HG03280 (cell line): ENCODE measurements around the gene PSMG4.

Experiments used
- ATAC-seq: cut with Tn5 transposase; IDR thresholded peaks from one replicate; pipeline ENCODE4 v1.9.1; 2021; ENCODE audit warnings: mild to moderate bottlenecking, moderate library complexity; ENCODE audit not compliant: unreplicated experiment

The PSMG4 gene

DNA sequence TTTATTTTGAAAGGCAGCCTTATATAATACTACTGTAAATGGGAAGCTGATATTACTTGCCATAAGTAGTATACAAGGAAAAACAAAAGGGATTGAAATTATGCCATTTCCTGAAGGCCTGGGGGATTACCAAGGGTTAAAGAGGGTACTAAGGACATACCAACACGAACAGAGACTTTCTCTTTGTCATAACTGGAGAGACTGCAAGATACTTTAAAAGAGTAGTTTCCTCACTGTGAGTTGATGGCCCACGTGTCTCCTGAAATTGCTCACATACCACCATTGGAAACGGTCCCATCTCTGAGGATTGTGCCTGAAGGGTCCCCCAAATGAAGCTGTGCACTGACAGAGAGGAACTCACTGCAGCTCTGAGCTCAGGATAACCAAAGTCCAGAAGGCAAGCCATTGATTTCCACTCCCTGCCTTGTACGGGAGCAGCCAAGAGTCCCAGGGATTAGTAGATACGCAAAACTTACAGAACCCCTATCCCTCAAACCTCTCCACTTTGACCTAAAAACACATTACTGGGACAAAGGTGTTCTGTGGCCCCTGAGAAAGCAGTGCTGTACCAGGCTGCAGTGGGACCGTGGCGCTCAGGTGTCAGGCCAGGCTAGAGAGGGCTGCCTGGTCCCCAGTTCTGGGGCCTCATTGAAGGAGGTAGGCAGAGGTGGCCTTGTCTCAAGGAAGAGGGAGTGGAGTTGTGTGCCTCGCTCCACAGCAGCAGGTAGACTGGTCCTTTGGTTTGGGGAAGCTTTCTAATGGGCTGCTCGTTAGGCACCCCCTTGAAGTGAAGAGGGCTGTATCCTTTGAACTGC, 15.2 kb downstream of the PSMG4 start:
- ATAC-seq = no peak

DNA sequence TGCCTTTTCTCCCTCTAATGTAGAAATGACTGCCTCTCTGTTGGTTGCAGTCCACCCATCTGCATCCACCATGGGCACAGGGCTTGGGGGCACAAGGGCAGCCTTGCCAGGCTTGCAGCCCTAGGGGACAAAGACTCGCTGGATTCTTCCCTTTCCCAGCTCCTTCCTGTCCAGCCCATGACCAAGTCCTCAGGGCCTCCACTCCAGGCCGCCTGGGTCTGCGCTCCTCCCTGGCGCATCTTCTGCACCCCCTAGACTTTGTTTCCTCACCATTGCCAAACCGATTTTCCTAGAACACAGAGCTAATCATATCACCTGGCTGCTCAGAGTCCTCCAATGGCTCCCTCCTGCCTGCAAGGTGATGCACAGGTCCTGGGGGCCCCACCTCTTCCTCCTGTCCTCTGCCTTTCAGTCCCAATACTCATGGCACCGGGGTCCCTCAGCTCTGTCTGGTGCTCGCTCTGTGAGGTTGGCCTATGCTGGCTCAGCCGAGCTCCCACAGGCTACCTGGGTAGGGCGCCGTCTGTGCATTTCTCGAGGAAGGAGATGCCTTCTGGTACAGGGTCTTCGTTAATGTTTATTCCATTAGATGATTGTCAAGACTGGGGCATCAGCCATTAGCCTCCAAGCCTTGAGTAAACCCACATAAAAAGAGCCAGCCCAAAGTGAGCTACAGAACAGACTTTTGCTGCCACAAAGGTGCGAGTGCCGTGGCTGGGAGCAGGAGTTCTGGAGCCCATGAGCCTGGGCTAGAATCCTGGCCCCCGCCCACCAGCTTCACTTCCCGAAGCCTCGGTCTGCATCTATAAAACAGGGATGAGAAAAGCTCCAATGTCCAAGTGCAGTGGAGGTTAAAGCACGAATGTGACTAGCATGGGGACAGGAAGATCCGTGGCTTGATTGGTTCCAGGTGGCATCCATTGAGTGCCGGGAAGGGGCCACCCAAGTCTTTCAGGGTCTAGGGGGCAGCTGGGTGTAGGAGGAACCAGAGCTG, 17.7 kb downstream of the PSMG4 start:
- ATAC-seq = no peak

- no peak for ATAC-seq
Observed at GRCh38 chr6:3277251-3277650, 18.5 kb downstream of the PSMG4 start.

DNA sequence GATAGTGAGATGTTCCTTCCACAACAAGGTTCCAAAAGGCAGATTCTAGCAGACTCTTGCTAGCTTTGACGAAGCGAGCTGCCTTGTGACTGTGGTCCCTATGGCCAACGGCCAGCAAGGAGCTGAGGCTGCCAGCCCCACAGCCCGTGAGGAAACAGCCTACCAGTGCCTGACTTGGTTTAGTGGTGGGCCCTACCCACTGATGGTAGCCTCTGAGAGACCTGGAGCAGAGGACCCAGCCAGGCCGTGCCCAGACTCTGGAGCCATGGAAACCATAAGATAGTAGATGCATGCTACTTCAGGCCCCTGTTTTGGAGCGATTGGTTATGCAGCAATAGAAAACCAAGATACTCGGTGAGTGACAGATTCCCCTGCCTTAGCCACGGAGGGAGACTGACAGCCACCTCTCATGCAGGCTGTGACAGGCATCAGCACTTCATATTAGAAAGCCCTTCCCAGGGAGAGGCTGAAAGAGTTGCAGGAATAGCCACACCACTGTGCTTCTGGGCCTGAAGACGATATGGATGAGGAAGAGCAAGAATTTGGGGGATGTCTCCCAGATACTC, 19.2 kb downstream of the PSMG4 start:
- ATAC-seq = no peak

GRCh38 chr6:3278691-3279090, 19.9 kb downstream of the PSMG4 start:
- ATAC-seq = no peak

- no peak for ATAC-seq
Observed at GRCh38 chr6:3280091-3280490, 21.3 kb downstream of the PSMG4 start.

- no peak for ATAC-seq
Observed at GRCh38 chr6:3280866-3281465, 22.2 kb downstream of the PSMG4 start.

DNA sequence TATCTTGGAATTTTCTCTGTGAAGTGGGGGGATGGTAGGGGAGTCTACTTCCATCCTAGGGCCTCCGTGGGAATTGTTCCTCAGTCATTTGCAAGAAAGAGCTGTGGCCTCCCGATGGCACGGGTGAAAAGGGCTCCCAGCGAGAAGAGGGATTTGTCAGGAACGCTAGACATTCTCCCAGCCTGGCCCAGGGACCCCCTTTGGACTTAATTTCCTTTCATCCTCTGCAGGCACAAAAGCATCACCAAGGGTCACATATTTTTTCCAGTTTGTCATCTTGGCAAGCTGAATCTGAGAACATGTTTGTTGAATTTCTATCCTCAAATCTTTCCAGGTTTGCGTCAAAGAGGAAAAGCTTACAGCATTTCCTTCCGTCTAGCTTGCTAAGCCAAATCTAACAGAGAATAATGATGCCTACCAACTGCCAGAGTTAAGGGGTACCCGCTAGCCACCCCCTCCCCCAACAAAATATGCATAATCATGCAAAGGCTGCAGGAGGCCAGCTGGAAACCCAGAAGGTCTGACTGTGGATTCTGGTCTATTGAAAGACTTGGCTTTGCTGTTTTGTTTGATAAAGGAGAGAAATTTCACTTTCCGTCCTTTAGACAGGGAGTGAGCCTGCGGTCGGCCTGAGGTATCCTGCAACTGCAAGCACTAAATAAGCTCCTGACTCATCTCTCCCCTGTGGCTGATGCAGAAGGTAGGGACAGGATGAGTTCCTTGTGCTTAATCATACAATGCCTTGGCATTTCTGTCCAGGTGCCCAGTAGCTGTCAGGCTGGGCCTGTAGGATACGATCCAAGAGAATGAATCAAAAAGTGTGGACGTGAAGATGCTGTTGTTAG, 23.1 kb downstream of the PSMG4 start:
- no peak for ATAC-seq

GRCh38 chr6:3282476-3283236, 23.9 kb downstream of the PSMG4 start:
- ATAC-seq = no peak

DNA sequence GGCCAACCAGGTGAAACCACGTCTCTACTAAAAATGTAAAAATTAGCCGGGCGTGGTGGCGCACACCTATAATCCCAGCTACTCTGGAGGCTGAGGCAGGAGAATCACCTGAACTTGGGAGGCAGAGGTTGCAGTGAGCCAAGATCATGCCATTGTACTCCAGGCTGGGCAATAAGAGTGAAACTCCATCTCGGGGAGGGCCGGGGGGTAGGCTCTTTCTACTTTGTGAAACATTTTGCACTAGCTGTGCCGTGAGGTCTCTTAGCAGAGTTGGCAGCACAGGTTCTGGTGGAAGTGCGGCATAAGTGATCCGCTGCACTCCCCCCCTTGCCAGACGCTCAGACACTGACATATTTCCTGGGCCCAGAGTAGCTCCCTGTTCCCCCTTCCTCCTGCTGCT, 24.5 kb downstream of the PSMG4 start:
- ATAC-seq = no peak

DNA sequence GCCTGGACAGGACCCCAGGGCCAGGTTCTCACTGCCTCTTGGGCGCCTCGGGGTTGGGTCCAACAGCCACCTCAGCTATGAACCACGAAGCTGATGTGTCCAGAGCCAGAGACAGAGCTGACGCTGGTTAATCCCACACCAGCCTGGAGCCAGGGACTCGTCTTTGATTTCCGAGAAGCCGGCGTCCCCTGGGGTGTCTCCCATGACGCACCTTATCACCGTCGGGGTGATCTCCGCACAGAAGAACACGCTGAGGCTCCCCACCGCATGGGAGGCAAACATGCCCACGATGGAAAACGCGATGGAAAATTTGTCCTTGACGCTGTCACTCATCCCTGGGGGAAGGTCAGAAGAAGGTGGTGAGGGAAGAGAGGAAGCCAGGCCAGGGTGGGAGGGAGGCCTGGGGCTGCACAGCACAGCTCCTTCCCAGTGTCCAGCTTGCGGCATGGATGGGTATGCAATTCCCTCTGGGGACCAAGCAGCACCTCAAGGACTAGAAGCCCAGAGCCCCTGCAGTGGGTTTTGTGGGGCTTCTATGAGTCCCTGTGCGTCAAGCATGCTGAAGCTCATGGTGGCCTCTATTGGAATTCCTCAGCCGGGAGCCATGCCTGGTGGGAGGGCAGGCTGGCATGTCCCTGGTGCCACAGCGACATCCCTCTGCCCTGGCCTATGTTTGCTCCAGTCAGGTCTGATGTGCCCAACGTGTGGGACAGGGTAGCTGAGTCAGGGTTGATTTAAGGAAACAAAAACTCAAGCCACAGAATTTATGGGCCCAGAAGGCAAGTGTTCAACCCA, 25.1 kb downstream of the PSMG4 start:
- ATAC-seq = no peak

GRCh38 chr6:3284436-3284876, 25.7 kb downstream of the PSMG4 start:
- ATAC-seq = no peak

GRCh38 chr6:3285049-3285639, 26.4 kb downstream of the PSMG4 start:
- ATAC-seq = no peak

GRCh38 chr6:3285732-3286131, 27.0 kb downstream of the PSMG4 start:
- ATAC-seq = no peak

DNA sequence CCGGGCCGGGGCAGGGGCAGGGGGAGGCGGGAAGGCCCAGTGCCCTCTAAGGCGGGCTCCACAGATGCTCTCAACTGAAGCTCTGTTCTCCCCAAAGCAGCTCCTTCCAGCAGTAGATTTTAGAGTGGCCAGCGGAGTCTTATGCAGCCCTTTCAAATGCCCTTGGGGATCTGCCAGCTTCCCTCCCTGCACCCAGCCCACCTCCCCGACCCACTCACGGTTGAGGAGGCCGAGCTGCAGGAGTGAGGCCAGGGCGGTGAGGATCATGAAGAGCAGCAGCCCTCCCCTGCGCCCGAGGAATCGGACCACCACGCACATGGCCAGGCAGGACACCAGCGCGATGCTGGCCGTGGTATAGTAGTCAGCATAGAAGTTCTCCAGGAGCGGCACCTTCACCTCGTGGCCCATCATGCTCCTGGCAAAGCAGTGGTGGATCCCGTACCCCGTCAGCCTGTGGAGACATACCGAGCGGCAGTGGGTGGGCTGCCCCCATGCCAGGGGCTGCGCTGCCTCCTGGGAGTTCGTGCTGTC, 28.0 kb downstream of the PSMG4 start:
- ATAC-seq = no peak

DNA sequence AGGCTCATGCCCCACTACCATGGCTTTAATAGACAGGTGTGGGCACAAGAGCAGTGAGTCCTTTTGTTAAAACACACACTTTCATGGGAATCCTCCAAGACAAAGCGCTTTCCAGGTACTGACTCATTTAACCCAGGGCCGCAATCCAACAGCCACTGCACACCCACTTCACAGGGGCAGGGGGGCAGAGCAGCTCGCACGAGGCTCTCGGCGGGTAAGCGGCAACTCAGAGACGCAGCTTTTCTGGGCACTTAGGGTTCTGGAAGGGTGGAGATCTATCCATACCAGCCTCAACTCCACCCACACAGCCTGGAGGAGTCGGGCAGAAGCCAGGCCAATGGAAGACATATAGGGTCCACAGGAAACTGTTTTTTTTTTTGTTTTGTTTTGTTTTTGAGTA, 28.6 kb downstream of the PSMG4 start:
- ATAC-seq = no peak

DNA sequence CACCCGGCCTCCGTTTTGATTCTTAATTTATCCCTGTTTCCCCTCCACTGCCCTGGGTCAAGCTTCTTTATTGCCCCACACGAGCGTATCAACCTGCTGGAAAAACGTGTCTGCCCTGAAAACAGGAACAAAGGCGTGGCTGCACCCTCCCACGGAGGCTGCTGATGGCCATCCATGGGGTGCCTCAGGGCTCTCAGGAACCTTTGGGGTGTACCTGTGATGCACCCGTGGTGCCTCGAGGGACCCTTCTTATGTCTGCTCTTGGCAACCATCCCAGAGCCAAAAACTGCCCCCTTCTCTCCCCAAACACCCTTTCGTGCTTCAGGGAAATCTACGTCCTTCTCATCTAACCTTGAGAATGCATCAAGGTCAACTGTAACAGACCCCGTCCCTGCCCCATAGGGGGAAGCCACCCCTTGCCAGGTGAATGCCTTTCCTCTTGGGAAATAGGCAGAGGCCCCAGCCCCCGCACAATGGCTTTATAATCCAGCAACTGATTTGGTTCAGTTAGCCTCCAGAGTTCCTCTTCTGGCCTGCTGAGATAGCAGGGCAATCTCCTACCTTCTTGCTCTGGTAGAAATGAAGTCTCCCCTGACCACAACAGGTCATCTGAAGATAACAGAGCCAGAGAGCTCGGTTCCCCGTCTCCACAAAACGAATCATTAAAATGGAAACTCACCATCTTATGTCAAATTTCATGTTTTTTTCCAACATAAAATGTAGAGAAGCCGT, 29.4 kb downstream of the PSMG4 start:
- no peak for ATAC-seq
